ENCODE measurements around the gene AQP11.

DNA sequence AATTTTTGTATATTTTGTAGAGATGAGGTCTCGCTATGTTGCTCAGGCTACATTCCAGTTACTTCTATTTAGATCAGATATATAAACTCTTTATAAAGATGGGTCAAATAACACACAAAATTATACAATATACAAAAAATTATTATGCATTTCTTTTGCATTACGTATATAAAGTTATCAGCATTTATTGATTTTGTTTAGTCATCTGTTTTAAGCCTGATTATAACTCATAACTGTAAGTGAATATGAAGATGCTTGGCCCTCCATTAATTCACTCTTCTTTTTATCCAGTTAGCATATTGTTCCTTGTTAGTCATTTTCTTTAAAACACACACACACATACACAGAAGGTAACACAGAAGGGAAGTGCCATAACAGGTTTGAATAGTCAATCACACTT, 14.5 kb downstream of the AQP11 start:
- TF ChIP-seq MYC (IDR thresholded peaks at IDR 0.05; ENCODE audit: low read depth, low read length) (no peak), POLR2A (IDR thresholded peaks at IDR 0.05; ENCODE audit: low read depth, low read length) (no peak), EZH2 (IDR thresholded peaks at IDR 0.05; ENCODE audit: borderline replicate concordance, low read depth, low read length, severe bottlenecking) (no peak), FOS (IDR thresholded peaks at IDR 0.05; ENCODE audit: borderline replicate concordance, insufficient read depth, low read length) (no peak)
- TF ChIP-seq, protein P1, sequence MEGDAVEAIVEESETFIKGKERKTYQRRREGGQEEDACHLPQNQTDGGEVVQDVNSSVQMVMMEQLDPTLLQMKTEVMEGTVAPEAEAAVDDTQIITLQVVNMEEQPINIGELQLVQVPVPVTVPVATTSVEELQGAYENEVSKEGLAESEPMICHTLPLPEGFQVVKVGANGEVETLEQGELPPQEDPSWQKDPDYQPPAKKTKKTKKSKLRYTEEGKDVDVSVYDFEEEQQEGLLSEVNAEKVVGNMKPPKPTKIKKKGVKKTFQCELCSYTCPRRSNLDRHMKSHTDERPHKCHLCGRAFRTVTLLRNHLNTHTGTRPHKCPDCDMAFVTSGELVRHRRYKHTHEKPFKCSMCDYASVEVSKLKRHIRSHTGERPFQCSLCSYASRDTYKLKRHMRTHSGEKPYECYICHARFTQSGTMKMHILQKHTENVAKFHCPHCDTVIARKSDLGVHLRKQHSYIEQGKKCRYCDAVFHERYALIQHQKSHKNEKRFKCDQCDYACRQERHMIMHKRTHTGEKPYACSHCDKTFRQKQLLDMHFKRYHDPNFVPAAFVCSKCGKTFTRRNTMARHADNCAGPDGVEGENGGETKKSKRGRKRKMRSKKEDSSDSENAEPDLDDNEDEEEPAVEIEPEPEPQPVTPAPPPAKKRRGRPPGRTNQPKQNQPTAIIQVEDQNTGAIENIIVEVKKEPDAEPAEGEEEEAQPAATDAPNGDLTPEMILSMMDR (IDR thresholded peaks at IDR 0.05; ENCODE audit: extremely low read depth in 1 of 2, insufficient read depth in 1 of 2, low read depth in 1 of 2, low read length in 2 of 2): no peak

Data from endothelial cell of umbilical vein (primary cell).